ENCODE data around the gene ZNF782.

ZNF782 gene

GRCh38 chr9:96781552-96781951 lies 72.8 kb downstream of the ZNF782 start:
- TF ChIP-seq PAX5 (IDR thresholded peaks at IDR 0.05; ENCODE audit: insufficient read depth, low read length, severe bottlenecking), result no peak
- no peak for TF ChIP-seq POLR2AphosphoS5 (IDR thresholded peaks at IDR 0.05; ENCODE audit: low read depth, low read length)
- TF ChIP-seq TAF1 (IDR thresholded peaks at IDR 0.05; ENCODE audit: low read depth, low read length), result no peak
- no peak for TF ChIP-seq SPI1 (IDR thresholded peaks at IDR 0.05; ENCODE audit: low read depth, low read length)
- TF ChIP-seq POLR2A (IDR thresholded peaks at IDR 0.05; ENCODE audit: low read depth, low read length), result no peak
- TF ChIP-seq POU2F2 (IDR thresholded peaks at IDR 0.05; ENCODE audit: low read depth, low read length), result no peak
- DNase-seq (ENCODE audit: insufficient read length, low spot score) (no peak), FAIRE-seq (no peak)

DNA sequence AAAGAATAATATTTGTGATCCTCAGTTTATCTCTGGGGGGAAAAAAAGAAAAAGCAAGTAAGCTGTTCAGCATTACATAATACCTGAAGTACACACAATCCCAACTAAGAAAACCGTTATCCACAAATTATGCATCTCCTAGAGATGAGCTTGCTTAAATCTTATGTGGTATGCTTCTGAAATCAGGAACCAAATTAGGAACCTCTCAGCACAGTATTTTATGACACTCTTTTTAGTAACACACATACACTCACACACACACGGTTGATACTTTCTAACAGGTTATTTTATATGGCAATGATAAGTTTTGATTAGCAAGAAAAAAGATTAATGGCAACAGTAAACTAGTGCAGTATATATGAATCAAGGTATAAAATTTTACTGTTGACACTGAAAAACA lies 75.2 kb downstream of the ZNF782 start:
- no peak for FAIRE-seq
- TF ChIP-seq PAX5 (IDR thresholded peaks at IDR 0.05; ENCODE audit: insufficient read depth, low read length, severe bottlenecking) (no peak), POLR2AphosphoS5 (IDR thresholded peaks at IDR 0.05; ENCODE audit: low read depth, low read length) (no peak), POU2F2 (IDR thresholded peaks at IDR 0.05; ENCODE audit: low read depth, low read length) (no peak), SPI1 (IDR thresholded peaks at IDR 0.05; ENCODE audit: low read depth, low read length) (no peak), TAF1 (IDR thresholded peaks at IDR 0.05; ENCODE audit: low read depth, low read length) (no peak), POLR2A (IDR thresholded peaks at IDR 0.05; ENCODE audit: low read depth, low read length) (no peak)
- DNase-seq (ENCODE audit: insufficient read length, low spot score), result no peak

- no peak for TF ChIP-seq POU2F2 (IDR thresholded peaks at IDR 0.05; ENCODE audit: low read depth, low read length)
- no peak for TF ChIP-seq PAX5 (IDR thresholded peaks at IDR 0.05; ENCODE audit: insufficient read depth, low read length, severe bottlenecking)
- no peak for TF ChIP-seq POLR2AphosphoS5 (IDR thresholded peaks at IDR 0.05; ENCODE audit: low read depth, low read length)
- TF ChIP-seq POLR2A (IDR thresholded peaks at IDR 0.05; ENCODE audit: low read depth, low read length), result no peak
- no peak for TF ChIP-seq TAF1 (IDR thresholded peaks at IDR 0.05; ENCODE audit: low read depth, low read length)
- TF ChIP-seq SPI1 (IDR thresholded peaks at IDR 0.05; ENCODE audit: low read depth, low read length), result no peak
- no peak for FAIRE-seq
- no peak for DNase-seq (ENCODE audit: insufficient read length, low spot score)
Observed at GRCh38 chr9:96777426-96777864, 76.9 kb downstream of the ZNF782 start.

- DNase-seq (ENCODE audit: insufficient read length, low spot score) (no peak), FAIRE-seq (no peak)
- no peak for TF ChIP-seq PAX5 (IDR thresholded peaks at IDR 0.05; ENCODE audit: insufficient read depth, low read length, severe bottlenecking)
- no peak for TF ChIP-seq TAF1 (IDR thresholded peaks at IDR 0.05; ENCODE audit: low read depth, low read length)
- no peak for TF ChIP-seq POLR2AphosphoS5 (IDR thresholded peaks at IDR 0.05; ENCODE audit: low read depth, low read length)
- no peak for TF ChIP-seq POU2F2 (IDR thresholded peaks at IDR 0.05; ENCODE audit: low read depth, low read length)
- TF ChIP-seq SPI1 (IDR thresholded peaks at IDR 0.05; ENCODE audit: low read depth, low read length), result no peak
- TF ChIP-seq POLR2A (IDR thresholded peaks at IDR 0.05; ENCODE audit: low read depth, low read length), result no peak
Observed at GRCh38 chr9:96771124-96771523, 83.2 kb downstream of the ZNF782 start.

- TF ChIP-seq SPI1 (IDR thresholded peaks at IDR 0.05; ENCODE audit: low read depth, low read length), result no peak
- TF ChIP-seq POLR2AphosphoS5 (IDR thresholded peaks at IDR 0.05; ENCODE audit: low read depth, low read length), result no peak
- TF ChIP-seq POLR2A (IDR thresholded peaks at IDR 0.05; ENCODE audit: low read depth, low read length), result no peak
- FAIRE-seq, result no peak
- no peak for DNase-seq (ENCODE audit: insufficient read length, low spot score)
Observed at GRCh38 chr9:96769989-96770388, 84.3 kb downstream of the ZNF782 start.
